Left hindlimb (tissue), 1 donor: Measurements from ENCODE around the gene NEURL1B.

ENCODE experiments used
- DNase-seq: peaks from one replicate; pipeline ENCODE4 v3.0.0-alpha.2; 2018

Gene NEURL1B

GRCh38 chr5:172720655-172721054 lies 79.6 kb downstream of the NEURL1B start:
- no peak for DNase-seq

- DNase-seq = no peak
Observed at GRCh38 chr5:172721455-172722326, 80.6 kb downstream of the NEURL1B start.

DNA sequence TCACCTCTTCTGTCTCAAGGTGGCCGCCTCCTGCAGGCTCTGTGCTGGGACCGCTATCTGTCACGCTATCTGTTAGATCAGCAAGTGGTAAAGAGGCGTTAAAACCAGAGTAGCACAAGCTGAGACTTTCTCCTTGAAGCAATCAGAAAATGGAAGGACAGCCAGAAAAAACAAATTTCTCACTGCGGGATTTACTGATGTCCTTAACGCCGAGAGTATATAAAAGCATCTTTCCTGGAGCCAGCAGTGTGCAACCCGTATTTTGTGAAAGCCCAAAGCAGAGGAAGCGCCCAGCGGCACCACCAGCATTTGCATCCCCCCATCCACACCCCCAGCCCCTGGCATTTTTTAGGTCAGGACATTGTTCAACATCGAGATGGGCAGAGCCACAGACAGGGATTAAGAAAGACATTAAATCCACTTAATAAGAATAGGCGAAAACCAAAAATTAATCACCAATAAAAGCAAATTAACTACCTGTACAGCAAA lies 81.3 kb downstream of the NEURL1B start:
- DNase-seq = no peak

DNA sequence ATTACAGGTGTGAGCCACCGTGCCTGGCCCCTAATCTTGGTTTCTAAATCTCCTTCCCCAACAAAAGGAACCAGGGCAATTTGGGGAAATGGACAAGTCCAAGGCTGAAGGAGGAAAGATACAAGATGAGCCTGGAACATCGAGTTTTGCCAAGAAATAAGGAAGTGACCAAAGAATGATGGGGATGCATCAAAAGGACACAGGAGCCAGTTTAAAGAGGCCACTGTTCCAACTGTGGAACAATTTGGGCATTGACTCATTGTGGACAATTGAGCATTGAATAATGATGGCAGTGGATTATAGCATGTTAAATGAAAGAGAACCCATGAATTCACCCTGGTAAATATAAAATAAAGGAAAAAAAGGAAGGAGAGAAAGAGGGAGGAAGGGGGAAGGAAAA lies 82.4 kb downstream of the NEURL1B start:
- no peak for DNase-seq

GRCh38 chr5:172724242-172725183 lies 83.5 kb downstream of the NEURL1B start:
- no peak for DNase-seq

DNA sequence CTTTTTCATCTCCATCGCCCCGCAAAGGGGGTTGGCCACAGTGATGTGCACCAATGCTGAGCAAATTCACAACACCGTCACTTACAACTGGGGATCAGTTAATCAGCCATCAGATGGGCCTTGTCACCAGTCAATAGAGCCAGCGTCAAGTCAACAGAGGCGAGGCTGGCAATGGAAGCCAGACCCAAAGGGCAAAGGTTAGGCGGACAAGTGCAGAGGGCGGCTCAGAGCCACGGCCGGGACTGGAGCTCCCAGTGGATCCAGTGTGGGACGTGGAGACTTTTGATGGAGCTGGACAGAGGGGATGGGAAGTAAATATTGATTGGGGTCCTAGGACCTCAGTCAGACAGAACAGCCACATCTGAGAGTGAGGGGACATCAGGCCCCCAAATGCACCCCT lies 84.2 kb downstream of the NEURL1B start:
- no peak for DNase-seq

DNA sequence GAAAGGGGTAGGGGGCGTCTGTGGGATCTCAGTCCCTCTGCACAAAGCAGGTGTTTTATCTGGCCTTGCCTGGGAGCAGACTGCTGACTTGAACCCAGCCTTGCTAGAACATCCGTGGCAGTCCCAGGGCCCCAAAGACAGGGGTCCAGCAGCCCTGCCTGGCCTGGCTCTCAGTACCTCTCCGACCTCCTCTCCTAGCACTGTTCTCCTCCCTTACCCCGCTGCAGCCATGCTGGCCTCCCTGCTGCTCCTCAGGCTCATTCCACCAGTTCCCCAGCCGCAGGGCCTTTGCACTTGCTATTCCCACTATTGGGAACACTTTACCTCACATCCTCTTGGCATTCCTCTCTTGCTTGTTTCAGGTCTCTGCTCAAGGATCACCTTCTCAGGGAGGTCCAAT lies 84.7 kb downstream of the NEURL1B start:
- DNase-seq = no peak

DNA sequence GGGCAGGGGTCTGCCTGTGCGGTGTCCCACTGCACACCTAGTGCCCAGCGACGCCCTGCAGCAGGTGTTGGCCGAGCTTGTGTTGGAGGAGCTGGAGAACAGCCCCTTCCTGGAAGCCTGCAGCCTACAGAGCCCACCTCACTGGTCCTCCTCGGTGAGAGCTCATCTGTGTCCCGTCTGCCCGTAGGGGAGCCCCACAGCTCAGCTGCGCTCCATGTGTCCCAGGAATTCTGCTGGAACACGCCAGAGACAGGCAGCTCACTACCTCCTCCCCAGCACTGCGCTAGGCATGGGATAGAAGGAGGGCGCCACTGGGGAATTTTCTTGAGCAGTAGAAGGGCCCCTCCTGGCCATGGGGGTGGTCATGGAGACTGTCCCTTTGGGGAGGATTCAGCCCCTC lies 85.9 kb downstream of the NEURL1B start:
- no peak for DNase-seq

GRCh38 chr5:172727551-172727950 lies 86.5 kb downstream of the NEURL1B start:
- DNase-seq = no peak

DNA sequence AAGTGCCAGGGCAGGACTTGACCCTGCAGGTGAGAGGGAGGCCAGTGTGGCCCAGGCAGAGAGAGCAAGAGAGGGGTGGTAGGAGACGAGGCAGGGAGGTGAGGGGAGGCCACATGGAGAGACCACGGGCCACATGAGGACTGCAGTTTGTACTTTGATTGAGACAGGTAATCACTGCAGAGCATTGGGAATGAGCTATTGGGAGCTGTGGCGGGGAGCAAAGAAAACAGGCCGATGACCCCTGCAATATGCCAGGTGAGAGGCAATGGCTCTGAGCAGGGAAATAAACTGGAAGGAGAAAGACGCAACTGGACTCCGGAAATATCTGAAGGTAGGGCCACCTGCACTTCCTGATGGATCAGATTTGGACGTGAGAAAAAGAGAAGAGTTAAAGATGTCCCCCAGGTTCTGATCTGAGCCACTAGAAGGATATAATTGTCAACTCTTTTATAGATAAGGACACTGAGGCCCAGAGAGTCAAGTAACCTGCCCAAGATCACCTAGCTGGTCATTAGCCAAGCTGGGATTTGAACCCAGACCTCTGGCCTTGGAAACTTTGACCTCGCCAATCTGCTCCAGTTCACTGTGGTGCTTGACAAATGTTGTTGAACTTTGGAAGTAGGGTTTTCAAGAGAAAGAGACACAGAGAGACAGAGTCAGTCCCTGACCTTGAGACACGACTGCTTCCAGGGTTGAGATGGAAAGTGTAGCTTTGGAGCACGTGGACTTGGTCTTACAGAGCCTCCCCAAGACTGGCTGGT lies 87.6 kb downstream of the NEURL1B start:
- no peak for DNase-seq

GRCh38 chr5:172729588-172729987 lies 88.5 kb downstream of the NEURL1B start:
- DNase-seq = no peak

DNA sequence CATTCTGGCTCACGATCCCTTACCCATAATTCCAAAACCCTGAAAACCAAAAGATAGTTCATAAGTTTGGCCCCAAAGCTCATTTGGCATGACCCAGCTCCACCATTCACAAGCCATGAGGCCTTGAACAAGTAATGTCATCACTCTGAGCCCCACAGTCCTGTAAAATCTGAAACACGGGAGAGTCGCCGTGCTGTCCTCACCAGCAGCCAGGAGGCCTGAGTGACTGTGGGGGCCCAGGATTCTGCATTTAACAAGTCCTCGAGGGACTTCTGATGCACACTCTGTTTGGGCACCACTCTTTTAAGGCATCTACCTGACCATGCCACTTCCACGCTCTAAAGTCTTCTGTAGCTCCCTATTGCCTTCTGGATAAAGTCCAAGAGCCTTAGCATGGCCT lies 89.2 kb downstream of the NEURL1B start:
- no peak for DNase-seq

DNA sequence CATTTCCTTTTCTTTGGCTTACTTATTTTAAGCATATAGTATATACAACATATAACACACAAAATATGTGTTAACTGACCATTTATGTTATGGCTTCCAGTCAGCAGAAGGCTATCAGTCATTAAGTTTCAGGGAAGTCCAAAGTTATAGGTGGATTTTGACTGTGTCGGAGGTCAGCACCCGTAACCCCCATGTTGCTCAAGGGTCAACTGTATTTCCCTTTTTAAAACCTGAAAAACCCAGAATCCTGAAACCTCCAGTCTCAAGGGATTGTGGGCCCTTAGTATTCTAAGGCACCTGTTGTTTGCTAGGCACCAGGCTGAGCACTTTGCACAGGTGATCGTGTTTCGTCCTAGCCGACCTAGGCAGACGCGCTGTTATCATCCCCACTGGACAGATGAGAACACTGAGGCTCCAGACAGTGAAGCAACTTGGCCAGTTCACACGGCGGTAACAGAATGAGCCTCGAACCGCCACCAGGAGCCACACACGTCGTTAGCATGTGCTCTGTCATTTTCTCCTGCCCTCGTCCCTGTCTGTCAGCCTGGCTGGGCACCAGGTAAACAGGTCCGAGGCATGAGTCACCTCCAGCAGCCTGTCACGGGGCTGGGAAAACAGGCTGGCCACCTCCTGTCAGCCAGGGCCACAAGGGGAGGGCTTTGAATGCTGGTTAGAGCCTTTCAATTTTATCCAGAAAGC lies 90.1 kb downstream of the NEURL1B start:
- no peak for DNase-seq

- no peak for DNase-seq
Observed at GRCh38 chr5:172731680-172732074, 90.6 kb downstream of the NEURL1B start.

DNA sequence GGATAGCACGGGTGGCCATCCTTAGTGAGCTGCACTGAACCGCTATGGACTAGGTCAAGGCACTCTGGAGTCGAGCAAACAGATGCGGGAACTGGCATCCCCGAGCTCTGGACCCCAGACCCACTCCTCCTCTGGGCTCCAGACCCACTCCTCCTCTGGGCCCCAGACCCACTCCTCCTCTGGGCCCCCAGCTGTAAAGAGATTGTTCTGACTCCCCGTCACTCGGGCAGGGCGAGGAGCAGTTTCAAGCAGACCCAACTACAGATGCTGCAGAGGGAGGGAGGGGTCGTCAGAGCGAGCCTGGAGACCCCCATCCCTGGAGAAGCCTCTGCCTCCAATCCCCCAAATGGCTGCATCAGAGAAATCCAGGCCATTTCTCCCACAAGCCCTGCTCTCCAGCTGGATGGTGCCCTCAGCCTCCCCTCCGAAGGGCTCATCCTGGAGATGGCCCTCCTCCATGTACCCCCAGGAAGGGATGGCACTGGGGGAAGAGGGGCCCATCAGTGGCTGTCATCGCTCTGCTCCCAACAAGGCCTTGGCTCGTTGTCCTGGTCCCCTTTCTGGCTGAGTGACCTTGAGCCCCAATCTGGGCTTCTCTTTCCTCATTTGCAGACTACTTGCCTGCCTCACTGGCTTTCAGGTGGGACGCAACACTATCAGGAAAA lies 91.3 kb downstream of the NEURL1B start:
- DNase-seq = no peak

- peak; percentile 92 for DNase-seq
Observed at GRCh38 chr5:172733131-172733973, 92.3 kb downstream of the NEURL1B start.

GRCh38 chr5:172733974-172734346 lies 92.9 kb downstream of the NEURL1B start:
- no peak for DNase-seq

DNA sequence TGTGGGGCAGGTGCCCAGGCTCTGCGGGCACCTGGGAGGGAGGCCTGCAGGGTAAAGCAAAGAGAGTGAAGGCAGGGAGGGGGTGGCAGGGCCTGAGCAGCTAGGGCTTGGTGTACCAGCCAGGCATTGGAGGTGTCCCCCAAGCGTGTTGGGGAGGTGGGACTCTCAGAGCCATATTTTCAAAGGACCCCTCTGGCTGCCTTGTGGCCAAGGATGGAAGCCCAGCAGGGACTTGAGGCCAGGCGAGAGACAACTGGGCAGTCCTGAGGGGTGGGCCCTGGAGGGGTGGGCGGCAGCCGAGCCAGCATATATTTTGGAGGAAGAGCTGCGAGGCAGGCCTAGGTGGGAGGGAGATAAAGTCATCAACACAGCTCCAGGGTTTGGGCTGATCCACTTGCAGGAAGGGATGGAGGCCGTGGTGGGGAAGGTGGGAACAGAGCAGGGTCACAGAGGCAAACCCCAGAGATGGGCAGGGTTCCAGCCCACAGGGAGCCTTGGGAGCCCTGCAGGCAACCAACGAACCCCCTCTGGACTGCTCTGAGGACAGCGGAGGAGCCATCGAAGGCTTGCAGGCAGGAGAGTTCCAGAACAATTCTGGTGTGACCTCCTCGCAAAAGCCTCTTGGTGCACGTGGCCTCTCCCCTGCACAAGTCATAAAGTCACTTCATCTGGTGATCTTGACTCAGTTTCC lies 94.2 kb downstream of the NEURL1B start:
- no peak for DNase-seq

DNA sequence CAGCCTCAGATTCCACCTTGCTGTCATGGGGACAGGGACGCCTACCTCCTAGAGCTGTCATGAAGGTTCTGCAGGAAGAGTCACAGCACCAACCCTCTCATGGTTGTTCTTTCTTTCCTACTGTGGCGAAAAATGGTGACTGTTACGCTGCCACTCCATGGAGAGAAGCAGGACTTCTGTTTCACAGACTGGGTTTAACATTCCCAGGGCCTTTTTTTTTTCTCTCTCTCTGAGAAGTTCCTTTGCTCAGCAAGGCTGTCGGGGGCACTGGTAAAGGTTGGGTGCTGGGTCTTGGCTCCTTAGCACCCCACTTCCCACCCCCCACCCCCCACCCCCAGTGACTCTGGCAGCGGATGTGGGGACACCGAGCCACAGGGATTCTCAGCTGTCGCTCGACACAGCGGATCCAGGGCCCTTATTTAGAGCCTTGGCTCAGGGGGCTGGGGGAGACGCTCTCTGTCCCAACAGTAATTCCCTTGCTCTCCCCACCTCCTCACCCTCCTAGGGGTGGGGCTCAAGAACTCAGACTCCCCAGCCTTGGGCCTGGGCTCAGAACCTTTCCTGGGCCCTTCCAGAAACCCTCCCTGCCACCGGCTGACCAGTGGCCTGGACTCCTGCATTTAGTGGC lies 95.6 kb downstream of the NEURL1B start:
- no peak for DNase-seq

DNA sequence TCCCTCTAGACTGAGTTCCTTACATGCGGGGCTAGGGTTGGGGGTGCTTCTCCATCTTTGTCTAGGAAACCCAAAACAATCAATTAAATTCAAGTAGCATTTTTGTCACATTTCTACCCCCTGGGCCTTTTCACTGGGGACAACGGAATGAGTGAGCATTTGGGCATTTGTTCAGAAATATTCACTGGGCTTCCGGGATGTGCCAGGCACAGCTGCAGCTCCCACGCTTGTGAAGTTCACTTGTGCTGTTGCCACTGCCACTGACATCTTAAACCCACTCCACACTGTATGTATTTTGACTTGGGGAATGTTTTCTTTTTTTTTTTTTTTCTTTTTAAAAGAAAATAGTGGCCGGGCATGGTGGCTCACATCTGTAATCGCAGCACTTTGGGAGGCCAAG lies 98.3 kb downstream of the NEURL1B start:
- no peak for DNase-seq
